Stimulated activated CD4-positive, alpha-beta T cell treated with anti-CD3 and anti-CD28 coated beads, Interleukin-15, amount 100 ng/mL, for 48 hours (primary cell): Measurements from ENCODE around the gene GBX2.

Experiments
- DNase-seq, 2 donors: peaks; one replicate each; pipeline ENCODE4 v3.0.0-alpha.2; 2020; ENCODE audit warnings: low read depth in 2 of 2

The GBX2 gene

DNA sequence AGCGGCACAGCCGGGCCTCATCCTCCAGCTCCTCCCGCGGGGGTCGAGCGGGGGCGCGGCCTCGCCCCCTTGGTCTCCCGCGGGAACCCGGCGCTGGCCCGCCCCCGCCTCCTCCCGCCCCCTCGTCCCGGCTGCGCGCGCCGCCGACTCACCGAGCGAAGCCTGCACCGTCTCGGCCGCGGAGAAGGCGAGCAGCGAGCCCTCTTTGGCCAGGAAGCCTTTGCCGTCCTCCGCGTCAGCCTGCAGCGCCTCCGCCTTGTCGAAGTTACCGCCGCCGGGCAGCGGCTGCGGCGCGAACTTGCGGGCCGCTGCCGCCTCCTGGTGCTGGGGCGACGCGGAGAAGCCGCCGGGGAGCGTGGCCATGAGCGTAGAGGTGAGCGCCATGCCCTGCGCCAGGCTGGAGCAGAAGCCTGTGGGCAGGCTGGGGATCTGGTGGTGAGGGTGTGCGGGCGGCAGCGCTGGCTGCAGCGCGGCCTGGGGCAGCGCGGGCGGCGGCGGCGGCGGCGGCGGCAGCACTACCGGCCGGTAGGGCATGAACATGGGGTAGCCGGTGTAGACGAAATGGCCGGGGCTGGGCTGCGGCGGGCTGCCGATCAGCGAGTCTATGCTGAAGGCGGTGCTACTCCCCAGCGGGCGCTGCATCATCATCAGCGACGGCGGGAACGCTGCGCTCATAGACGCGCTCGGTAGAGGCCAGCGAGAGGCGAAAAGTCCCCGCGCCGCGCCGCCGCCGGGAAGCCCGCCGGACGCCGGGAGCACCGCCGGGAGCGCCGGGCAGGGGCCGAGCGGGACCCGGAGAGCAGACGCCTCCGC, 683 bp downstream of the GBX2 start:
- no peak for DNase-seq

DNA sequence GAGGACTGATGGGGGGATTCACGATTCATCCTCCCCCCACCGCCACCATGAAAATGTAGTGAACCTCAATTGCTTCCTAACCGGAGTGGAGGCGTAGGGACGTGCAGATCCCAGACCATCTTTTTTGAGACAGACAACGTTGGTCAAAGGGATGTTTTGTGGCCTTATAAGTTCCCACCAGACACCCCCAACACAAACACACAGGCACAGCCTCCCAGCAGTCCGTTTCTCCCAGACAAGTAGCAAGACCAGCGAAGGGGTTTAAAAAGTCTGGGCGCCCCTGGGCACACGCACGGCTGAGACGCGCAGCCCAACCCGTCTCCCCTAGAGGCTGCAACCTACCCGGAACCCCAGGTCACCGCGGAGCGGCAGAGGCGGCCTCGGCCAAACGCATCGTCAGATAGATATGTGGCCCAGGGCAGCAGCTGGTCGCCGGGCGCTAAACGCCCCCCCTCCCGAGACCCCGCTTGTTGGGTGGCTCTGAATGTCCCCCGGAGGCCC, 1.3 kb downstream of the GBX2 start:
- no peak for DNase-seq

DNA sequence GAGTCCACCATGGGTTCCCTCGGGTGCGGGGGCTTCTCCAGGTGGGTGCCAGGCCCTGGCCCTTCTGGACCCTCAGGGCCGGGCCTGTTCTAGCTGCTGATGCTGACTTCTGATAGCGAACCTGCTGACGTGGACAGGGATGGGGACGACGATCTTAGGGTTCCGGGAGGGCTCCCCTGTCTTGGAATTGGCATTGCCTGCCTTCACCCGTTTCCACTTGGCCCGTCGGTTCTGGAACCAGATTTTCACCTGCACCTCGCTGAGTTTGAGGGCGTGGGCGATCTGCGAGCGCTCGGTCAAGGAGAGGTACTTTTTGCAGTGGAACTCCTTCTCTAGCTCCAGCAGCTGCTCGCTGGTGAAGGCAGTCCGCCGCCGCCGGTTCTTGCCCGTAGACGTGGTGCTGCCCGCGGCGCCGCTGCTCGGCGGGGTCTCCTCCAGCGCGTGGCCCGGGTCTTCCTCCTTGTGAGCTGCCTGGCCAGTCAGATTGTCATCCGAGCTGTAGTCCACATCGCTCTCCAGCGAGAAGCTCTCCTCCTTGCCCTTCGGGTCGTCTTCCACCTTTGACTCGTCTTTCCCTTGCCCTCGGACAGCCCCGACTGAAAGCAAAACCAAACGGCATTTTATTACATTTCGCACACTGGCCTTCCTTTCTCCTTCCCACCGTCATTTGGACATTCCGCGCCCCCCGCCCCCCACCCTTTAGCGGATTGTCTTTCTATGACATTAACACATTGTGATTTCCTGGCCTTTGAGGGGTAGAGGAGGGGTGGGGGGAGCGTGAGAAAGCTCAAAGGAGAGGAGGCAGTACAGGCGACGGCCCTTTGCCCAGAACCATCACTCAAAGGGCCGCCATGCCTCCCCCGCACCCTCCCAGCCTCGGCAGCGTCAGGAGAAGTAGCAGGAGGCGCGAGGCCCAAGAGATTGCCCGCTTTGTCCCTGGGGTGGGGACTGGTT, 2.1 kb downstream of the GBX2 start:
- no peak for DNase-seq

- DNase-seq = no peak
Measured at GRCh38 chr2:236164925-236165841, 3.0 kb downstream of the GBX2 start.

DNA sequence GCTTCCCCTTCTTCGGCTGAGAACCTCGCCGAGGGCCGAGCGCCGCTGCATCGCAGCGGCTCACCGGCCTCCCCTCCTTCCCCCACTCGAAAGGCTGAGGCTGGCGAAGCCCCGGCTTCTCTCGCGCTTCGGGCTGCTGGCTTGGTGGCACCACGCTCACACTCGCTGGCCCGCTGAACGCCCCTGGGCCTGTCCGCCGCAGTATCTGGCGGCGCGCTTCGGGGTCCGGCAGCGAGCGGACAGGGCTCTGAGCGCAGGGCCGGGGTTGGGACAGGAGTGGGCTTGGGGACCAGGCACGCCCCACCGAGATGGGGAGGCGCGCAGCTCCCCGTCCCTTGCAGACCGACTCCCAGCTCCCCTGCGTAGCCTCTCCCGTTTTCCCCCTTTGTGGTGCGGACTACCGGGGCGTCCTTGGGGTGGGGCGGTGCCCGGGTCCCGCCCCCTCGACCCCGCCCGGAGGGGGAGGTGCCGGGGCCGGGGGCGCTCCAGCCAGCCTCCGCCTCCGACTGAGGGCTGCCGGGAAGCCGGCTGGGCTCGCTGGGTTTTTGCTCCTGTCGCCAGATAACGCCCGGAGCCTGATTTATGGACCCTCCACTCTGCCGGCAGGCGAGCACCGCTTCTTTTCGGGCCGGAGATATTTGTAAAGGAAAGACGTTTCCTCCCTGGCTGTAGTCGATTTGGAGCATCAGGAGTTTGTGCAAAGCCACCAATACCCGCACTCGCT, 3.8 kb downstream of the GBX2 start:
- no peak for DNase-seq

DNA sequence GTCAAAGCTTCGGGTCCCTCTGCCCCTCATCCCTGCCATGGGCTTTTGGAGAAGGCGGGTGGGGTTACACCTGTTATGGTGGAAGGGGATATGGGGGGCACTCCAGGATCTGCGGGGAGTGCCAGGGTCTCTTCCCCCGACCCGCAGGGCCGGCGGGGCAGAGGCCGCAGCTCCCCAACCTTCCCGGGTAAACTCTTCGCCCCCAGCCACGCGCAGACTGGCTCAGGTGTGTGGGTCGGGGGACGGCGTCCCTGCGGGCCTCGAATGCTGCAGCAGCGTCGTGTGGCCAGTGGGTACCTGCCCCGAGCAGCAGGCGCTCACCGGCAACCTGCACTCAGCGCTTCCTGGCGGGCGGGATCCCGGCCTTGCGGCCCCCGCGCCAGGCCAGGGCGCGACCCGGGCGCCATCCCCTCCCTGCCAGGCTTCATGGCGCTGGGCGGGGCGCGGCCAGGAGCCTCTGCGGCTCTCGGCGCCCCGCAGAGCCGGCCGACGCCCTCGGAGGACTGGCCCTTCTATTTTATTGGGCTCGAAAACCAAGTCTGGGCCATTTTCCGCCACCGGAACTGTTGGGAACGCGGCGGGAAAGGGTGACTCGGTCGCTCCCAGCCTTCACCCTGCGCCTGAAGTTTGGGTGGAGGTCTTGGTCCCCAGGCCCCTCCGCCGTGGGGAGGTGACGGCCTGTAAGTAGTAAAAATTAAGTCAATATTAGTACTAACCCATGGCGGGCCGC, 4.5 kb downstream of the GBX2 start:
- DNase-seq = no peak

GRCh38 chr2:236162882-236163470, 5.2 kb downstream of the GBX2 start:
- no peak for DNase-seq

DNA sequence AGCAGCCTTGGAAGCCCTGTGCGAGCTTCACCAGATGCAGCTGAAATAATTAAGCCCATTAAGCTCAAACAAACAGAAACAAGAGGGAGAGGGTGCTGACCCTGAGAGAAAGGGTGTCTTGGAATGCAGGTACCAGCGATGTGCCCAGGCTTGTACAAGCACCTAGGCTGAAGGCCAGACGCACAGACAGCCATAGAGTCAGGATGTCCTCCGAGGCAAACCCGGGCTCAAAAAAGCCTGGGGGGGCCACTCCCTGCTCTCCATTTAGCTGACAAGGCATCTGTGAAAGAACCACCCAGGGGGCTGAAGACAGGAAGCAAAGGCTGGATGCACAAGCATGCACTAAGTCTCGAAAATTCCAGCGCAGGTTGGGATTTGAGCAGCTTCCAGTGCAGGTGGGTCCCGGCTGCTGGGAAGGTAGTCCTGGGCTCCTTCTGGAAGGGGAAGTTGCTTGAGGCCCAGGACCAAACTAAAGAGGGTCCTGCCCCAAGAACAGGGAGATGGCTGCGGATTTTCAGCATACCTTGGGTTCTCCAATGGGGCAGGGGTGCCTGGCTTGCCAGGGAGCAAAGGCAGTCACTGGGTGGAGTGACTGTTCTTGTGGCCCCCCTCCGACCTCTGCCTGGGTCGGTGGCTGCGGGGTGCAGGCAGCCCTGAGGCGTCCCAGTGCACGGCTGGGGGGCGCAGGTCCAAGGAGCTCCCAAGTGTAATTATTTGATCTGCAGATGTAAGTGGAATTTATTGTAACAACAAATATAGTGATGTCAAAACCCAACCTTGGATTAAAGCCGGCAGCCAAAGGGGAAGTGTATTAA, 5.9 kb downstream of the GBX2 start:
- no peak for DNase-seq

DNA sequence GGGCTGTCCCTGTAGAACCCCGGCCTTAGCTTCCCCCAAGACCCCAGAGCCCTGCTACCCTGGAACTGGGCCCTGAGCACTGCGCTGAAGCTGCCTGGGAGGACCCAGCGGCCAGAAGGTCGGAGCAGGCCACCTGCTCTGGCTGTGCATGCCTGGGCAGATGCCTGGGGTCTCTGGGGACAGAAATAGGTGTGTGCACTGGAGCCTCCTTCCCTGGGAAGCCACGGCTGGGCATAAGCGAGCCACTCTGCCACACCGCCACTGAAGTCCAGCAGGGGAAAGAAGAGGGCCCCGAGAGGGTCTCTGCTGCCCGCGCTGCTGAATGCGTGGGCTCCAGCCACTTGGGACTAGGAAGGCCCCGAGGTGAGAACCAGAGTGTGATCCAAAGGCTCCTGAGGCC, 6.7 kb downstream of the GBX2 start:
- no peak for DNase-seq

- DNase-seq = no peak
Measured at GRCh38 chr2:236161082-236161462, 7.1 kb downstream of the GBX2 start.

GRCh38 chr2:236160366-236161081, 7.7 kb downstream of the GBX2 start:
- DNase-seq = no peak

GRCh38 chr2:236159778-236160170, 8.4 kb downstream of the GBX2 start:
- no peak for DNase-seq

DNA sequence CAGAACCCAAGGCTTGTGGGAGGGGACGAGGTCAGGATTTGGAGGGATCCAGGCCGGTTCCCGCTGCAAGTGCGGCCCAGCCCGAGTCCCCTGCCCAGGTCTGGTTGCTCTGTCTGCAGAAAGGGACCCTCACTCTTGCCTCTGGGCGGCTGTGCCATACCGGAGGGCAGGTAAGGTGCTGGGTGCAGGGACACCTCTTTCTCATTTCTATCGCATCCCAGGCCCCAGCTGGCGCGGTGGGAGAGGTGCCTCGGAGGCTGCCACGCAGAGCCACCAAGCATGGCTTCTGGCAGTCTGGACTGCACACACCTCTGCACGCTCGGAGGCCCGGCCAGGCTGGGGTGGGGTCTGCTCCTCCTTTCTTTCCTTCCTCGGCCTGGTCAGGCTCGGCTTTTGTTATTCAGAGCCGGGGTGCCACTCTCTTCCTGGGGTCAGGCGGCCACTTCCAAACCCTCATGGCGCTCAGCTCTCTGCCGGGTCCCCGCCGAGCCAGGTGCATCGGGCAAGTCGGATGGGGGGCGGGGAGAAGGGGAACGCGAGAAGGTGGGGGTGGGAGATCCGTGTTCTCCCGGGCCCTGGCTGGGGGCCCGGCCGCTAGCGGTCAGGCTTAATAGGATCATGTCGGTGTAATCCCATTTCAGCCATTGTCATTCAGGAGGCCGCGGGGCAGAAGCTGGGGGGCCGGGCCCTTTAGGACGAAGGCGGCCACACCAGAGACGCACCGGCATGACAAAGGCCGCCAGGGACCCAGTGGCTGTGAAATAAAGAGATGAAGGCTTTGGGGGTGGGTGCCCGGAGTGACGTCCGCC, 9.0 kb downstream of the GBX2 start:
- DNase-seq = no peak

DNA sequence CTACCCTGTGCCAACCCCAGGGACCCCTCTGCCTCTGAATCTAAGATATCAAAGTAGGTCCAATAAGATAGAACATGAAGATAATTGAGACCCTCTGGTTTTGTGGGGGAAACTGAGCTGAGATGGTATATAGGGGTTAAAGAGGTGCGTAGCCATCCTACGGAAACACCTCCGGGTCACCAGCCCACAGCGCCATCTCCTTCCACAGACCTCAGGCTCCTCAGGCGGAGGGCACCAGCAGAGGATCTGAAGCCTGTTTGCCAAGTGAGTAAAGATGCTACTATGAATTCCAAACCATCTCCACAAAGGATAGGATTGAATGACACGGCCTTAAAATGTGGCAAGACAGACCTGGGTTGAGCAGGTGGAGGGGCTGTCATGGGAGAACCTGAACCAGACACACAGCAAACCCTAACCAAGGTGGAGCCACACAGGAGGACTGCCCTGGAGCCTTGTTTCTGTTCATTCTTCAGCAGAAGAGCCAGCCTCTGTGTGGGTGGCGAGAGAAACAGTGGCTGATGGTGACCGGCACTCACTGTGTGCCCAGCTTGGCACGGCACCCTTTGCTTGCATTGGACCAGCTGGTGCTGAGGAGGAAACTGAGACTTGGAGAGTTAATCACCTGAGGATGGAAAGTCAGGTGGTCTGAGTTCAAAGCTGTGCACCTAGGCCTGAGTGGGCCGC, 10.2 kb downstream of the GBX2 start:
- no peak for DNase-seq

- DNase-seq = no peak
Measured at GRCh38 chr2:236157366-236157765, 10.8 kb downstream of the GBX2 start.

- DNase-seq = no peak
Measured at GRCh38 chr2:236156860-236157194, 11.4 kb downstream of the GBX2 start.
